ENCODE data around the gene MME. TPM values are rescaled to one million over a fixed set of nuclear protein-coding genes. Genes with fewer than 3 reads are reported as not detected.

The MME gene
- 87.9 TPM for polyA plus RNA-seq (2013, experiment 1 of 2)
- polyA plus RNA-seq (2013, experiment 2 of 2), result 88.5 TPM

- no peak within 1 kb of the TSS for H2AK5ac ChIP-seq (ENCODE audit: low read length, severe bottlenecking)
- peak within 1 kb of the TSS in 1 of 2 experiments; percentile 56 for H3K23ac ChIP-seq (ENCODE audit: low read length in 2 of 2)
- no peak within 1 kb of the TSS for H2BK15ac ChIP-seq (ENCODE audit: low read depth, poor library complexity, severe bottlenecking)
Observed at GRCh38 chr3:155079746-155080487, at the start of gene MME. MME (plus strand) TSS chr3:155080319; CDS start chr3:155084168, 3,849 bp downstream.

GRCh38 chr3:155031186-155031585, 48.9 kb upstream of the MME start:
- Histone ChIP-seq H3K9ac (ENCODE audit: low read length) (peak overlapping the region; percentile 81), H3K4me3 (ENCODE audit: insufficient read depth in 1 of 2, low read depth in 1 of 2, low read length in 2 of 2) (peak overlapping the region in 1 of 2 experiments; percentile 15), H2BK12ac (ENCODE audit: low read length in 2 of 2) (no peak overlapping the region), H2BK120ac (ENCODE audit: low read depth, low read length) (no peak overlapping the region), H3K23ac (ENCODE audit: low read length in 2 of 2) (no peak overlapping the region), H2AFZ (ENCODE audit: low read depth, low read length) (no peak overlapping the region), H3K4me2 (ENCODE audit: low read length, poor library complexity, severe bottlenecking) (no peak overlapping the region), H3K9me3 (ENCODE audit: control insufficient read depth, low read length) (no peaks in the 10 kb centered on the region), H3K27me3 (ENCODE audit: control insufficient read depth in 1 of 2, insufficient read depth in 1 of 2, low read length in 2 of 2) (no peaks in the 10 kb centered on the region), H3K4ac (ENCODE audit: low read depth in 1 of 2, low read length in 2 of 2) (no peak overlapping the region), H3K18ac (ENCODE audit: low read depth in 1 of 2, low read length in 2 of 2) (no peak overlapping the region), H2BK5ac (ENCODE audit: low read depth, low read length, poor library complexity, severe bottlenecking) (no peak overlapping the region), H4K8ac (ENCODE audit: low read length) (no peak overlapping the region), H3K36me3 (ENCODE audit: control insufficient read depth in 1 of 2, insufficient read depth in 2 of 2, low read depth in 1 of 2, low read length in 2 of 2) (no peaks in the 10 kb centered on the region), H3K14ac (ENCODE audit: low read length in 2 of 2) (no peak overlapping the region), H4K91ac (ENCODE audit: low read length) (no peak overlapping the region), H3K27ac (ENCODE audit: low read length, poor library complexity, severe bottlenecking) (no peak overlapping the region), H3K79me1 (replicated peaks; ENCODE audit: low read length, poor library complexity, severe bottlenecking) (no peaks in the 10 kb centered on the region), H2AK5ac (ENCODE audit: low read length, severe bottlenecking) (no peak overlapping the region), H3K4me1 (ENCODE audit: control insufficient read depth, insufficient read depth, low read depth, low read length) (peaks cover 2% of the 10 kb centered on the region), H2BK15ac (ENCODE audit: low read depth, poor library complexity, severe bottlenecking) (no peak overlapping the region)
- DNase-seq, result no peak

More at GRCh38 chr3:155079746-155080487, at the start of gene MME:
- H3K9me3 ChIP-seq (ENCODE audit: control insufficient read depth, low read length), result peaks cover 9% of the 10 kb centered on the region
- H3K4me1 ChIP-seq (ENCODE audit: control insufficient read depth, insufficient read depth, low read depth, low read length), result peaks cover 3% of the 10 kb centered on the region
- peak within 1 kb of the TSS in 1 of 2 experiments; percentile 83 for H2BK12ac ChIP-seq (ENCODE audit: low read length in 2 of 2)
- peak within 1 kb of the TSS; percentile 89 for H2AFZ ChIP-seq (ENCODE audit: low read depth, low read length)
- H3K36me3 ChIP-seq (ENCODE audit: control insufficient read depth in 1 of 2, insufficient read depth in 2 of 2, low read depth in 1 of 2, low read length in 2 of 2), result peaks cover 0 to 13% of the 10 kb centered on the region in 2 experiments
- peak within 1 kb of the TSS; percentile 35 for H4K8ac ChIP-seq (ENCODE audit: low read length)
- H3K18ac ChIP-seq (ENCODE audit: low read depth in 1 of 2, low read length in 2 of 2), result peak within 1 kb of the TSS; percentile 83 to 92
- H3K4me2 ChIP-seq (ENCODE audit: low read length, poor library complexity, severe bottlenecking), result peak within 1 kb of the TSS; percentile 82
- H3K4me3 ChIP-seq (ENCODE audit: insufficient read depth in 1 of 2, low read depth in 1 of 2, low read length in 2 of 2), result peak within 1 kb of the TSS; percentile 77 to 88
- H3K79me1 ChIP-seq (replicated peaks; ENCODE audit: low read length, poor library complexity, severe bottlenecking), result no peaks in the 10 kb centered on the region
- H2BK120ac ChIP-seq (ENCODE audit: low read depth, low read length), result peak within 1 kb of the TSS; percentile 39
- H3K27ac ChIP-seq (ENCODE audit: low read length, poor library complexity, severe bottlenecking), result no peak within 1 kb of the TSS
- H3K14ac ChIP-seq (ENCODE audit: low read length in 2 of 2), result peak within 1 kb of the TSS in 1 of 2 experiments; percentile 83
- peak within 1 kb of the TSS; percentile 35 to 90 for H3K4ac ChIP-seq (ENCODE audit: low read depth in 1 of 2, low read length in 2 of 2)
- no peak within 1 kb of the TSS for H2BK5ac ChIP-seq (ENCODE audit: low read depth, low read length, poor library complexity, severe bottlenecking)
- H3K27me3 ChIP-seq (ENCODE audit: control insufficient read depth in 1 of 2, insufficient read depth in 1 of 2, low read length in 2 of 2), result no peaks in the 10 kb centered on the region
- DNase-seq, result peak; percentile 82
- peak within 1 kb of the TSS; percentile 96 for H3K9ac ChIP-seq (ENCODE audit: low read length)
- 1% methylated on average over 46 of the region's 51 CpGs for WGBS
- peak within 1 kb of the TSS; percentile 83 for H4K91ac ChIP-seq (ENCODE audit: low read length)

GRCh38 chr3:155032918-155033317, 47.2 kb upstream of the MME start:
- no peaks in the 10 kb centered on the region for H3K79me1 ChIP-seq (replicated peaks; ENCODE audit: low read length, poor library complexity, severe bottlenecking)
- DNase-seq, result peak; percentile 62
- peak overlapping the region; percentile 79 for H3K27ac ChIP-seq (ENCODE audit: low read length, poor library complexity, severe bottlenecking)
- H2AFZ ChIP-seq (ENCODE audit: low read depth, low read length), result no peak overlapping the region
- no peaks in the 10 kb centered on the region for H3K4me1 ChIP-seq (ENCODE audit: control insufficient read depth, insufficient read depth, low read depth, low read length)
- H3K4ac ChIP-seq (ENCODE audit: low read depth in 1 of 2, low read length in 2 of 2), result no peak overlapping the region
- no peak overlapping the region for H3K4me3 ChIP-seq (ENCODE audit: insufficient read depth in 1 of 2, low read depth in 1 of 2, low read length in 2 of 2)
- no peak overlapping the region for H4K91ac ChIP-seq (ENCODE audit: low read length)
- H3K14ac ChIP-seq (ENCODE audit: low read length in 2 of 2), result no peak overlapping the region
- no peaks in the 10 kb centered on the region for H3K36me3 ChIP-seq (ENCODE audit: control insufficient read depth in 1 of 2, insufficient read depth in 2 of 2, low read depth in 1 of 2, low read length in 2 of 2)
- H2BK15ac ChIP-seq (ENCODE audit: low read depth, poor library complexity, severe bottlenecking), result no peak overlapping the region
- H2AK5ac ChIP-seq (ENCODE audit: low read length, severe bottlenecking), result no peak overlapping the region
- H2BK12ac ChIP-seq (ENCODE audit: low read length in 2 of 2), result no peak overlapping the region
- no peak overlapping the region for H2BK5ac ChIP-seq (ENCODE audit: low read depth, low read length, poor library complexity, severe bottlenecking)
- H3K9ac ChIP-seq (ENCODE audit: low read length), result peak overlapping the region; percentile 54
- H2BK120ac ChIP-seq (ENCODE audit: low read depth, low read length), result no peak overlapping the region
- no peak overlapping the region for H3K23ac ChIP-seq (ENCODE audit: low read length in 2 of 2)
- no peak overlapping the region for H4K8ac ChIP-seq (ENCODE audit: low read length)
- no peaks in the 10 kb centered on the region for H3K27me3 ChIP-seq (ENCODE audit: control insufficient read depth in 1 of 2, insufficient read depth in 1 of 2, low read length in 2 of 2)
- H3K4me2 ChIP-seq (ENCODE audit: low read length, poor library complexity, severe bottlenecking), result no peak overlapping the region
- H3K9me3 ChIP-seq (ENCODE audit: control insufficient read depth, low read length), result no peaks in the 10 kb centered on the region
- H3K18ac ChIP-seq (ENCODE audit: low read depth in 1 of 2, low read length in 2 of 2), result no peak overlapping the region

DNA sequence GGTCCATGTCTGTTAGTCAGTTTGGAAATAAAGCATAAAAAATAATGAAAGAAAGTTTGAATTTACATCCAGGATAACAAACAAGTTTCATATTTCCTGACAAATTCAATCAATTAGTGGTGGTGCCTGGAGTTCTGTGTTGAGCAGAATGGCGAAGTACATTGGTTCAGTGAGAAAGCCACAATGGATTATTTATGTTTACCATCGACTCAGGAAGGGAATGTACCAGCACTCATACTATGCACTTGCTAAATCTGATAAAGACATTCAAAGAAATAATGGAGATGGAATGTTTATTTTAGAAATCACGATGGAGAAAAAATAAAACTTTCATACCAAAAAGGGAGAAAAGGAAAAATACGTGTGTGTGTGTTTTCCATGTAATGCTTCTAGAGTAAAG, 45.3 kb upstream of the MME start:
- peak overlapping the region; percentile 49 for H3K9ac ChIP-seq (ENCODE audit: low read length)
- H3K4ac ChIP-seq (ENCODE audit: low read depth in 1 of 2, low read length in 2 of 2), result no peak overlapping the region
- no peak for DNase-seq
- no peaks in the 10 kb centered on the region for H3K79me1 ChIP-seq (replicated peaks; ENCODE audit: low read length, poor library complexity, severe bottlenecking)
- H3K4me3 ChIP-seq (ENCODE audit: insufficient read depth in 1 of 2, low read depth in 1 of 2, low read length in 2 of 2), result no peak overlapping the region
- H4K91ac ChIP-seq (ENCODE audit: low read length), result no peak overlapping the region
- H3K27me3 ChIP-seq (ENCODE audit: control insufficient read depth in 1 of 2, insufficient read depth in 1 of 2, low read length in 2 of 2), result no peaks in the 10 kb centered on the region
- H2AFZ ChIP-seq (ENCODE audit: low read depth, low read length), result no peak overlapping the region
- H3K23ac ChIP-seq (ENCODE audit: low read length in 2 of 2), result no peak overlapping the region
- H2BK12ac ChIP-seq (ENCODE audit: low read length in 2 of 2), result no peak overlapping the region
- 49% methylated on average over 2 of the region's 4 CpGs for WGBS
- no peak overlapping the region for H2BK5ac ChIP-seq (ENCODE audit: low read depth, low read length, poor library complexity, severe bottlenecking)
- H3K18ac ChIP-seq (ENCODE audit: low read depth in 1 of 2, low read length in 2 of 2), result no peak overlapping the region
- no peak overlapping the region for H3K4me2 ChIP-seq (ENCODE audit: low read length, poor library complexity, severe bottlenecking)
- no peak overlapping the region for H3K27ac ChIP-seq (ENCODE audit: low read length, poor library complexity, severe bottlenecking)
- no peaks in the 10 kb centered on the region for H3K9me3 ChIP-seq (ENCODE audit: control insufficient read depth, low read length)
- H2BK15ac ChIP-seq (ENCODE audit: low read depth, poor library complexity, severe bottlenecking), result no peak overlapping the region
- H2BK120ac ChIP-seq (ENCODE audit: low read depth, low read length), result no peak overlapping the region
- H4K8ac ChIP-seq (ENCODE audit: low read length), result no peak overlapping the region
- no peaks in the 10 kb centered on the region for H3K4me1 ChIP-seq (ENCODE audit: control insufficient read depth, insufficient read depth, low read depth, low read length)
- no peak overlapping the region for H2AK5ac ChIP-seq (ENCODE audit: low read length, severe bottlenecking)
- no peaks in the 10 kb centered on the region for H3K36me3 ChIP-seq (ENCODE audit: control insufficient read depth in 1 of 2, insufficient read depth in 2 of 2, low read depth in 1 of 2, low read length in 2 of 2)
- H3K14ac ChIP-seq (ENCODE audit: low read length in 2 of 2), result no peak overlapping the region

All from mesenchymal stem cell (in vitro differentiated cells and primary cell).